Stimulated activated CD4-positive, alpha-beta T cell treated with anti-CD3 and anti-CD28 coated beads, Interleukin-2, amount 100 ng/mL, for 48 hours (primary cell): ENCODE data around the gene ULBP1.
"Not testable (repeated sequence)": the region's sequence is repeated elsewhere in the genome, so short reads cannot be mapped to it uniquely, and the experiment has no call there.

Experiments
- DNase-seq, 2 donors: peaks; one replicate each; pipeline ENCODE4 v3.0.0-alpha.2; 2020

The ULBP1 gene, protein sequence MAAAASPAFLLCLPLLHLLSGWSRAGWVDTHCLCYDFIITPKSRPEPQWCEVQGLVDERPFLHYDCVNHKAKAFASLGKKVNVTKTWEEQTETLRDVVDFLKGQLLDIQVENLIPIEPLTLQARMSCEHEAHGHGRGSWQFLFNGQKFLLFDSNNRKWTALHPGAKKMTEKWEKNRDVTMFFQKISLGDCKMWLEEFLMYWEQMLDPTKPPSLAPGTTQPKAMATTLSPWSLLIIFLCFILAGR

DNA sequence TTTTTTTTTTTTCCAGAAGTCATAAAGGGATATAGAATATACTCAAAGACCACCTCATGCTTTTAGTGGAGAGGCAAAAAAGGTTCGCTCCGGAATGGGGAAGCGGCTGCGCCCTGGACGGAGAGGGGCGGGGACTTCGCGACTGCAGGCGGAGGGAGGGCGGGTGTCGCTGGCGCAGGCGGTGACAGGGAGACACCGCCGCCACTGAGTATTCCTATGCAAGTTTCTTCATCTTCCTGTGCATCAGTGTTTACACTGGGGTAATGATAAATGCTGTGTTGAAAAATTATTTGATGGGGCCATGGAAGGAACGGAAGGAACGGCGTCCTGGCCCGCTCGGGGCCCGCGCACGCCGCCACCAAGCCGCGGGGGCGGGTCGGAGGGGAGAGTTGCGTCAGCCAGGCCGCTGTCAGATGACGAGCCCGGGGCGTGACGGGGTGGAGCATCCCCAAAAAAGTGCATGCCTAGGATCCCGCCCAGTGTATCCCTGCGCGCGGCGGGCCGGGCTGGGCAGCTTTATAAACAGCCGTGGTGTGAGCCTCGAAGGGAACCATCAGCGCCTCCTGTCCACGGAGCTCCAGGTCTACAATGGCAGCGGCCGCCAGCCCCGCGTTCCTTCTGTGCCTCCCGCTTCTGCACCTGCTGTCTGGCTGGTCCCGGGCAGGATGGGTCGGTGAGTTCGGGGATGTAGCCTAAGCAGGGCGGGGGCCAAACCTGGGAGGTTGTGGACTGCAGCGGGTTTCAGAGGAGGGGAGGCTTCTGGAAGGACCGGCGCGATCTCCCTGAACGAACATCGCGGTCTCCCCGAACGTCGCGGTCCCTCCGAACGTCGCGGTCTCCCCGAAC is at the start of gene ULBP1:
TSS of gene ULBP1 (plus strand) at position 482 of the 846 bp plus-strand sequence. CDS start at position 589, 107 bp downstream.
- DNase-seq: peak; percentile 66 to 83

DNA sequence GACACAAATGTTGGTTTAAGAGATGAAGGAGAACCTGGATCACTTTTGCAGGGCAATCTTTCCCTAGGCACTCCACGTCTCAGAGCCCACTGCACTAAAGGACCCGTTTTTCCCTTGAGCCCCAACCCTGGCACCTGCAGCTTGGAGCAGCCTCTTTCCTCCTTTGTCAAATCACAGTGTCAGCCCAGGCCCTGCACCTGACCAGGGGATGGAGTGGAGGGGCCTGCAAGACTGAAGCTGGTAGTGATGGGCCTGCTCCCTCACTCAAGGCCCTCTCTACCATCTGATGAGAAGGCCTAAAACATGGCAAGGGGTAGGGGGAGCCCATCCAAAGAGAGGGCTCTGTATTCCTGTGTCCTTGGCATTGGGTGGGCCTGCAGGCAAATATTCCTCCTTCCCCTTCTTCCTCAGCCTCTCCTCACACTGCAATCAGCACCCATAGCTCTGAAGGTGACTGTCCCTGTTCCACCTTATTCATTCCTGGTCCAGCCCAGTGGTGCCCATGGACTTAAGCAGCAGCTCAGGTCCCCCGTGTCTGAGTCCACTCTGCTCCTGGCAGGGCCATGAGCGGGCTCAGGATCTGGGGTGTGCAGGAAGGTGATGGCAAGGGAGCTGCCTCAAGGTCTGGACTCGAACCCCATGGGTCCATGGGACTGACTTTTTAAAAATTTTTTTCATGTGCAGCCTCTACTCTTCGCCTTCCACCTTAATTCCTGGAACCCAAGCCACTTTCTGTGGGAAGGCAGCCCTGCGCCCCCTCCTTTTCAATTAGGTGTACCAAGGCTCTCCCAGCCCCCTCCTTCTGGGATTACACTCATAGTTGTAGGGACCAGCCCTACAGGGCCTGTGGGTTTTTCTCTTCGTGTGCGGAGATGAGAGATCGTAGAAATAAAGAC is 47.5 kb upstream of the ULBP1 start:
- DNase-seq: no peak

DNA sequence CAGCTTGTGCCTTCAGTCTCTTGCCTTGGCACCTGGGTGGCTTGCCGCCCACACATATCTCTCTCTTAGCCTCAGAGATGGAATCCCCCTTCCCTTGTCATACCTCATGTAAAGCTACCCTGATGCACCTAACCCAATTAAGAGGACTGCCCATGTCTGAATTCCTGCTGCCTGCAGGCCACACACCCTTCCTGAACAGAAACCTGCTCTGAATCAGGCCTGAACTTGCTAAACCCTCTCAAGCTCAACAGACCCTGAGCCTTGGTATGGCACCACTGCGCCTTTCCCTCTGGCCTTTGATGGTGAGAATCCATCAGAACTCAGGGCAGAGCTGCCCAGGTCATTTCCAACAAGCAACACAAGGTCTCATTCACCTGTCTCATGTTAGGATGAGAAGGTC is 46.1 kb upstream of the ULBP1 start:
- no peak for DNase-seq

DNA sequence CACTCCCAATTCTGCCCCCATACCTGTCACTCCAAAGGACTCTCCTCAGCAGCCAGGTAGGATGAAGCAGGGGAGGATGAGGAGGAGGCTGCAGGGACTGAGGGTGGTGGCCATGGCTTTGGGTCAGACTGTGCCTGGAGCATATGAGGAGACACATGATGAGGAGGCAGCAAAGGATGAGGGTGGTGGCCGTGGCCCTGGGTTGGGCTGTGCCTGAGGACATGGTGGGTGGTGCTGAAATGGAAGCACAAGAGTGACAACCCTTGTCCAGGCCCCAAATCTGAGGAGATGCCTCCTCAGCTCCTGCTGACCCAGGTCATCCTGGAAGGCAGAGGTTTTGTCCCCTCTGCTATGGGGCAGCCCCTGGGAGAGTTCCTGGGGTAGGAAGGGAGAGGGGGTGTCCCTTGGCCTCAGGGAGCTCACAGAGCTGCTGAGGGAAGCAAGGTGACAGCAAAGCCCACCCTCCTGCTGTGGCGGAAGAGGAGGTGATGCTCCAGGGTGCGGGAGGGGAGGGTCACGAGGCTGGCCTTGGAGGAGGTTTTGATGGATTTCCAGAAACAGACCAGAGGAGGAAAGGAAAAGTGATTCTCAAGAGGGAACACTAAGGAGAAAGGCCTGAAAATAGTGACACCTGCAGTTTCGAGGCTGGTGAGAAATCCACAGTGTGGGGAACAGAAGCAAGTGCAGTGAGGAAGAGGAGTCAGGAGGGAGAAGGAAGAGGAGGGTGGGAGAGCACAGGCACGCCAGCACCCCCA is 45.4 kb upstream of the ULBP1 start:
- DNase-seq: no peak

DNA sequence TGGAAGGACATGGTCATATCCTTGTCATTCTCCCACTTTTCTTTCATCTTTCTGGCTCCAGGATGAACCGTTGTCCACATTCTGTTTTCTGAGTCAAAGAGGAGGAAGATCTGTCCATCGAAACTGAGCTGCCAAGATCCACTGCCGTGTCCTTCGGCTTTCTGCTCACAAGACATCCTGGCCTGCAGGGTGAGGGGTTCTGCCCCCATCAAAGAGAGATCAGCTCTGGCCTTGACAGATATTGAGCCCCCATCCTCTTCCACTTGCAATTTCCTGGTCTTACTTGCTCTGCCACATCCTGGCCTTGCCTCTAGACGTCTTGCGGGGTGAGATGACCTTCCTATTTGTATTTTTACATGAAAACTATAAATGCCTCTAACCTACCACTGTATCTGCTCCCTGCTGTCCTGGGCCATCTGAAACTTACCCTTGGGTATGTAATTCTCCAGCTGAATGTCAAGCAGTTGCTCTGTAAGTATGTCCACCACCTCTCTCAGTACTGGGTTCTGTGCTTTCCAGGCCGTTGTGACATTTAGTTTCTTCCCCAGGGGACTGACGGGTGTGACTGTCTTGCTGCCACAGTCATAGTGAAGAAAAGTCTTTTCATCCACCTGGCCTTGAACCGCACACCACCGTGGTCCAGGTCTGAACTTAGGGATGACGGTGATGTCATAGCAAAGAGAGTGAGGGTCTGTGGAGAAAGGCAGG is 44.5 kb upstream of the ULBP1 start:
- not testable (repeated sequence) for DNase-seq

DNA sequence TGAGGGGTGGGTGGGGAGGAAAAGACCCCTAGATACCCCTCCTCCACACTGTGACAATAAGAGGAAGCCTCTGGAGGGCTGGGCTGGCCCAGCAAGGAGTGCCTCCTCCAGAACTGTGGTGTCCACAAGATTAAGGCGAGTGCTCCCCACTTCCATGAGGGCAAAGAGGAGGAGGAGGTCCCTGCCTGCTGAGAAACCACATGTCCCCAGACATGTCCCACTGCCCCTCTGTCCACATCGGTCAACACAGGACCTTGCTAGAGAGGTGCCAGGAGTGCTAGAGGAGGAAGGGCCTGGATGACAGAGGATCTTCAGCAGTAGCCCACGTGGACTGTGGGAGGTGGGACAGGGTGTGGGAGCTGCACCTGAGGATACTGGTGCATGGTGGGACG is 43.9 kb upstream of the ULBP1 start:
- DNase-seq: no peak

DNA sequence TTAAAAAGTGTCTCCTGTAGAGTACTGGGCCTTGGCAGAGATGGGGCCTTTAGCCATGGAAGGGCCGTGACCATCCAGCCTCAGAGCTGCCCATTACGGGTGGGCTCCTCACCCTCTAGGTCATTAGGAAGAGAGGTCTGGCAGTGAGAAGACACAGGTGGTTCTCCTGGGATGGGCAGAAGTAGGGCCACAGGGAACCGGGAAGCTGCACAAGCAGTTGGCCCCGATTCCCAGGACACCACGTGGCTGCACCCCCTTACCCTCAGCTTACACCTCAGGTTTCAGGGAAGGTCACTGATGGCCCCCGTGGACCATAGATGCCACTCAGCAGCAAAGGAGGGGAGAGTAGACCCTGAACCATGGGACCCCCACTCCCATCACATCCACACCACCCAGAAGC is 42.4 kb upstream of the ULBP1 start:
- DNase-seq: no peak

DNA sequence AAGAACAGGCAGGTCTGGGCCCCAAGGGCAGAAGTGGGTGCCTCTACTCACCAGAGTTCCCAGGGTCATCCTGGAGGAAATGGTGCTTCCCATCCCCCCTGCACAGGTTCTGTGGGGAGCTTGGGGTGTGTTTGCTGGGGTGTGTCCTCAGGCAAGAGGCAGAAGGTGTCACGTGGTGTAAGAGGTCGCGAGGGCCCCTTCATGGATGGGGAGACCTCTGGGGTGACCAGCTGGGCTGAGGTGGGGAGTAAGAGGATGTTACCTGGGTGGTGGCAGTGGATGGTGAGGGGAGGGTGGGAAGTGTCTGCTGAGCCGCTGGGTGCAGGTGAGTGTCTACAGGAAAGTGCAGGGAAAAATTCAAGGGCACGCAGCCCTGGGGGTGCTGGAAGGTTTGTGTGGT is 41.7 kb upstream of the ULBP1 start:
- not testable (repeated sequence) for DNase-seq

DNA sequence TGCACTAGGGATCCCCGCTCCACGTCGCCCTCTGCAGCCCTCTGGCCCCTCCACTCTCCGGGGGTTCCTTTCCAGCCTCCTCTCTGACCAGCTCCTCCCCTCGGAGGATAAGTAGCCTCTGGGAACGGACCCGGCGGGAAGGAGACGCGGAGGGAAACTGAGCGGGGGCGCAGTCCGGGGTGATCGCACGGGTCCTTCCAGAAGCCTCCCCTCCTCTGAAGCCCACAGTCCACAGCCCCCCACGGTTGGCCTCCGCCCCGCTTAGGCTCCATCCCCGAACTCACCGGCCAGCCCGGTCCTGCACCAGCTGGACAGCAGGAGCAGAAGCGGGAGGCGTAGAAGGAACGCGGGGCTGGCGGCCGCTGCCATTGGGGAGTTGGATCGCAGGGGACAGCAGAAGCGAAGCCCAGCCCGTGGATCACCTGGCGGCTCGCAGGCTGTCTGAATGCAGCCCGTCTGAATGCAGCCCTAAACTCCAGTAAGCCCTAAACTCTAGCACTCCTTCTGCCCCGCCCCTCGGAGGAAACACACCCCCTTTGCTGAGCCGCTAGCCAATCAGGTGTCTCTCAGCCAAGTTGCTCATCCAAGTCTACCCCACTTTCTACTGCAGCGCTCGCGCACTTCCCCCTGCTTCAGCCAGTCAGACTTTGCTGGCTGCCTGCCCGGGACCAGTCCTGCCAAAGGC is 41.0 kb upstream of the ULBP1 start, which contains the start of gene RAET1G:
TSS of gene RAET1G (minus strand) at position 480 of the 685 bp plus-strand sequence. CDS start at position 369, 111 bp downstream.
- DNase-seq: peak; percentile 67 to 69

DNA sequence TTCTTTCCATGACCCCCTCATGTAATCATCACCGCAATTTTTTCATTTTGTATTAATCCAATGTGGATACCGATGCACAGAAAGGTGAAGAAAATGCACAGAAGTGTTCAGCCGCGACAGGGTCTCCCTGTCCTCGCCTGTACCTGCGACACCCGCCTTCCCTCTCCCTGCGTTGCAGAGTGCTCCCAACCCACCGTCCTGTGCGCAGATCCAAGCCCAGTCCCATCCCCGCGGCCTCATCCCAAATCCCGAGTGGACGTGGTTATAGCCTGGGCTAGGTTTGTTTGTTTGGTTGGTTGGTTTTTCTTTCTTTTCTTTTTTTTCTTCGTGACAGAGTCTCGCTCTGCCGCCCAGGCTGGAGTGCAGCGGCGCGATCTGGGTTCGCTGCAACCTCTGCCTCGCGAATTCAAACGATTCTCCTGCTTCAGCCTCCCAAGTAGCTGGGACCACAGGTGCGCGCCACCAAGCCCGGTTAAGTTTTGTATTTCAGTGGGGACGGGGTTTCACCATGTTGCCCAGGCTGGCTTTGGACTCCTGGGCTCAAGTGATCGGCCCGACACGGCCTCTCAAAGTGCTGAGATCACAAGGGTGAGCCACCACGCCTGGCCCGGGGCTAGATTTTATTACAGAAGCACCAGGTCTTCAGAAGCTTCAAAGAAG is 40.3 kb upstream of the ULBP1 start:
- no peak for DNase-seq

DNA sequence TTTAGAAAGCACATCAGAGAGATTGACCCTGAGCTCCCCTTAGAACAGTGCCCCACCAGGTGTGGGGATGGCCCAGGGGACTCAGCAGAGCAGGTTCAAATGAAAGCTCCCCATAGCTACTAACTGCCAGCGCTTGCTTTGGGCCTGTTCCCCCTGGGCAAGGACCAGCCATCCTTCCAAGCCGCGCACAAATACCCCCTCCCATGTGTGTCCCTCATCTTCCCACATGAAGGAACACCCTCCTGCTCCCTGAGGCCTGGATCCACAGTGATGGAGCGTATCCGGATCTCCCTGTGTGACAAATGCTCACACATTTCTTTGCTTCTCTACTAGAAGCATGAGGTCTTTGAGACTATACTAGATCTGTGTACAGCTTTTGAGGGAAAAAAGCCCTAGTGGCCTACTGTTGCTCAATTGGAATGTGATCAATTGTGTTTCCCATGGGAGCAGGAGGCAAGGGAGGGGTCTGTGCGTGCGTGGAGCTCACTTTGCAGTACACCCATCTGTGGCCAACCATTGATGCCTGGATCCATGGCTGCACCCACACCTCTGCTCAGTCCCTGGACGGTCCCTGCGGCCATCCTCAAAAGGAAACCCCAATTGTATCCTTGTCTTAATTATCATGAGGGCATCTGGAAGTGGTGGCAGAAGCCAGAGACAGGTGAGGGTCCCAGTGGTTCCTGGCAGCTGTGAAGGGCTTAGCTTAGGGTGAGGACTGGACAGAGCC is 39.4 kb upstream of the ULBP1 start:
- DNase-seq: no peak

DNA sequence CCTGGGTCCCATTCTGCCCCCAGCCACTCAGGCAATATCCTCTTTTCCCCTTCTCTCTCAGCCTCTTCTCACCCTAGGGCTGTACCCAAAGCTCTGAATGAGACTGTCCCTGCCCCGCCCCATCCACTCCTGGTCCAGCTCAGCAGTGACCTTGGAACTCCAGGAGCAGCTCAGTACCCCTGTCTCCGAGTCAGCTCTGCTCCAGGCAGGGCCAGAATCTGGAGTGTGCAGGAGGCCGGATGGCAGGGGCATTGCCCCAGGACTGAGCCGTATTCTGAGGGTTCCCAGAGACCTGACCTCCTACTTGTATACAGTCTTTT is 38.9 kb upstream of the ULBP1 start:
- DNase-seq: no peak

DNA sequence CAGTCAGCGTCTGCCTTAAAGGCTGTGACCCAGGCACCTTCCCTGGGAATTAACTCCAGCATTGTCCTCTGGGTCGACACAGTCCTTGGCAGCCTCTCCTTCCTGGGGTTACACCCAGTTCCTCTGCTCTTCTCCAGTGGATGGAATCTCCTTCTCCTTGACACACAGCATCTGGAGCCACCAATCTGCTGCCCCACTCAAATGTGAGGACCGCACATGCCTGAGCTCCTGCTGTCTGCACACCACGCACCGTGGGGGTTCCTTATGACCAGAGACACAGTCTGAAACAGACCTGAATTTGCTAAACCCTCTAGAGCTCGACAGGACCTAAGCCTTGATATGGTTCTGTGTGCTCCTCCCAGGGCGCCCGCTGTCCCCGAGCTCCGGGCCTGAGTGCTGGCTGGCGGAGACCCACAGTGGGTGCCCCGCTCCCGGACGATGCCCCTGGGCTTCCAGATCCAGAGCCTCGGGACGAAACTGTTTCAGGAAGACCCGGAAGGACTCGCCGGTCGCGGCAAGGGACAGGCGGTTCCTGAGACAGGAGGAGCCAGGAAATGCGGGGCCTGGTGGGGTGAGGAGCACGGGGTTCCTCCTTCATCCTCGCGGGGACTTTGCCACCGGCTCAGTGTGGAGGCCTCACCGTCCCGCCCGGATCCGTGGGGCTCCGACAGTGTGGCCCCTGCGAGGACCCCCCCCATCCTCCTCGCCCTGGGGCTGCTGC is 38.3 kb upstream of the ULBP1 start:
- DNase-seq: no peak

DNA sequence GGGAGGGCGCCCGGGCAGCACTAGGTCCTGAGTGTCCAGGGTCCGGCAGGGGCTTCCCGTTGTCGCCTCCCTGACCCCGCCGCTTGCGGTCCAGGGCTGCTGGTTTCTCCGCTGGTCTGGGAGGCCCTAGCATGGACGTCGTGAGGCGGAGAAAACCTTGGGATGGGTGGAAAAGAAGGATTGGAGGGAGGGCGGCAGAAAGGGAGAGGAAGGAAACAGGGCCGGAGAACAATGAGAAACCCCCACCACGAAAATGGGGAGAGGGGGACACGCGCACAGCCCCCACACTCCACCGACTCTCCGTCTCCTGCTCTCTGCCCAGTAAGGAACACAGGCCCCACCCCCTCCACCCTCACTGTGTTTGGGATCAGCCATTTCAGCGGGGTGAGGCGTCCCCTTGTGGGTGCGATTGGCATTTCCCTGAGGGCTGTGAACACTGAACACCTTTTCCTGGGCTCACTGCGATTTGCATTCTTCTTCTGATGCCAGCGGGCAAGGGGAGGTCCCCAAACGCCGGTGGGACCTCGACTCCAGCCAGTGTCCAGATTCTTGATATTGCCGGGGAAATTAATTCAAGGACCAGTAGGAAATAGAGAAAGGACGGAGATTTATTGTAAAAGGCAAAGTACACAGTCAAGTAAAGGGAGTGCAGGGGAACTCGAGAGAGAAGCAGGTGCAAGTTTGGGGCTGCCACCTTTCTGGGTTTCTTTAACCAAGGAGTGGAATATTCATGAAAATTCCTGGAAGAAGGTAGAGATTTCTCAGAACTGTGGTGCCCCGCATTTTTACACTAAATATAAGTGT is 37.6 kb upstream of the ULBP1 start:
- DNase-seq: peak; percentile 70 to 84

DNA sequence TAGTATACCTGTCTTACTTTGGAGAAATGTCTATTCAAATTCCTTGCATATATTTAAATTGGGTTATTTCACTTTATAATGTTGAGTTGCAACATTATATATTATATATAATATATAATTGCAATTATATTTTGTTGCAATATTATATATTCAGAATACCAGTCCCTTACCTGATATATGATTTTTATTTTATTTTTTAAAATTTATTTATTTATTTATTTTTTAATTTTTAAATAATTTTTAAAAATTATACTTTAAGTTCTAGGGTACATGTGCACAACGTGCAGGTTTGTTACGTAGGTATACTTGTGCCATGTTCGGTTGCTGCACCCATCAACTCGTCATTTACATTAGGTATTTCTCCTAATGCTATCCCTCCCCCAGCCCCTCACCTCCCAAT is 36.7 kb upstream of the ULBP1 start:
- DNase-seq: not testable (repeated sequence)

DNA sequence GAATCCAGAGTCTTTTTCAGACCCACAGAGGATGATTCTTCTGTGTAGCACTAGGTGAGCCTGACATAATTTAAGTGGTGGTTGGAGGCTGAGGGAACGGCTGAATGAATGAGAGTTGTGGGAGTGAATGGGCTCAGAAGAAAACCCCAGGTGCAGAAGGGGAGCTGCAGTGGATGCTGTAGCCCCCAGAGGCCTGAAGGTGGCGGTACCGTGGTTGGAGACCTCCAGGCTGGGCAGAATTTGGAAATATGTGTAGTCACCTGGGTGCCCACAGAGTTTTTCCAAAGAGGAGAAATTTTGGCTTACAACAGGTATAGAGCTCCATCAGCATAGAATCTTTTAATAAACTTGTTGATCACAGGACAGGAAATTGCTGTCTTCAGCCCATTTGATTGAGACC is 34.3 kb upstream of the ULBP1 start:
- no peak for DNase-seq

DNA sequence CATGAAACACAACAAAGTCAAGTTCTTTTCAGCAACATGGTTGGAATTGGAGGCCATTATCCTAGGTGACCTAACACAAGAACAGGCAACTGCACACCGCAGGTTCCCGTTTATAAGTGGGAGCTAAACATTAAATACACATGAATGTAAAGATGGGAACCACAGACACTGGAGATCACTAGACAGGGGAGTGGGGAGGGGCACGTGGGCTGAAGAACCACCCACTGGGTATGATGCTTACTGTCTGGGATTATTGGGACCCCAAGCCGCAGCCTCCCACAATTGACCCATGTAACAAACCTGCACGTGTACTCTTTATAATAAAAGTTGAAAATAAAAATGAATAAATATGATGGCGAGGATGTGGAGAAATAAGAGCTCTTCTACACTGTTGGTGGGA is 32.2 kb upstream of the ULBP1 start:
- no peak for DNase-seq

DNA sequence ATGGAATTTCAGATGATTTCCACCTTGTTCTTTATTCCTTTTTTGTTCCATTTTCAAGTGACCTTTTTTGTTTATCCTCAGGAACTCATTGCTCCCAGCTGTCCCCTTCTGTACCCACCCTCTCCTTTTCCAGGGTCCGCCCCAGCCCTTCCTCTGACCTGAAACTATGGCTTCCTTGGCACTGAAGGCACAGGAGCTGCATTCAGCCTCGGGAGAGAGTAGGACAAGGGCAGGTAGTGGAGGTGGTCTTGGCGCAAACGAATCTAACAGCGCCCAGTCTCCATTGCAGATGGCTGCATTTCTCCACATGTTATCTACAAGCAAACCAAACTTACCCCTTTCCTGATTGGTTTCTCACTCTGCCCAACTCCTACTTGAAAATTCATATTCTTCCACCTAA is 30.7 kb upstream of the ULBP1 start:
- no peak for DNase-seq

DNA sequence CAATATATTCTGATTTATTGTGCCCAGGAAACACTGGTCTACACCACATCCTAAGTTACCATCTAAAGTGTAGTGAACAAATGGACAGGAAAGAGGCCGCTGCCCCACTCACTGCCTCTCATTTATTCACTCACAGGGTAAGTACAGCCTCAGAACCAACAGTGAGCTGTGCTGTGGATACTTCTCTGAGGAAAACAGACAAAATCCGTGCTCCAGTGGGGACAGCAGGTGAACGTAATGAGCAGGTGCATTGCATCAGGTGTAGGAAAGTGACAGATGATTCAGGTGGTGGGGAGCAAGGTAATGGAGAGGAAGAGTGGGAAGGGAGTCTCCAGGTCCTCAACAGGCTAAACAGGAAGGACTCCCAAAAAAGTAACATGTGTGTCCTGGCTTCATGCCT is 30.3 kb upstream of the ULBP1 start:
- DNase-seq: no peak
